Endothelial cell of umbilical vein (primary cell): ENCODE results near the gene FBXO27. TPM values are rescaled to one million over a fixed set of nuclear protein-coding genes. Genes with fewer than 3 reads are reported as not detected.
A peak's percentile ranks its signal among the peaks of the same experiment; 100 is the strongest.

Source experiments
- BruUV-seq: library from RNA; stranded (reverse); fragments of 400-500 nt; replicated peaks from 2 replicates; lab custom pipeline; 2021; lab: Mats Ljungman, UMichigan
- CTCF ChIA-PET: fragments of 300-600, 350-600 bp; sonication (Branson Sonifier 250); formaldehyde crosslinking; loops from one replicate; lab custom pipeline; 2021; ENCODE audit warnings: antibody characterized with exemption, inconsistent platforms; lab: Charles Lee
- POLR2A ChIA-PET: fragments of 300-600, 350-600 bp; sonication (Branson Sonifier 250); formaldehyde crosslinking; loops from one replicate; lab custom pipeline; 2021; ENCODE audit warnings: antibody characterized with exemption, inconsistent platforms; lab: Charles Lee
- DNase-seq: peaks from one replicate; pipeline ENCODE4 v3.0.0-alpha.2; 2011; ENCODE audit warnings: low read depth, low spot score
- FAIRE-seq: peaks from 2 replicates; lab custom pipeline; 2011; peaks lifted over from hg19 to GRCh38; lab: Jason Lieb, UNC
- H2AFZ ChIP-seq: 2 replicates; pipeline ENCODE4 v1.6.0; 2012; ENCODE audit warnings: low read depth, low read length, control low read depth, inconsistent platforms
- H3K27ac ChIP-seq: 2 replicates; pipeline ENCODE4 v1.5.1; 2011; ENCODE audit warnings: low read depth, mild to moderate bottlenecking, control low read depth, low read length, moderate library complexity; ENCODE audit not compliant: insufficient read depth
- H3K27me3 ChIP-seq, 2 experiments: 2 replicates each; pipeline versions ENCODE4 v1.6.0 to v1.6.1; 2011; ENCODE audit warnings: low read length in 2 of 2, mixed read lengths in 1 of 2; ENCODE audit not compliant: control insufficient read depth in 2 of 2, insufficient read depth in 2 of 2
- H3K36me3 ChIP-seq, 2 experiments: 2 replicates in 1 of 2; 3 replicates in 1 of 2; pipeline ENCODE4 v1.5.1; 2011; ENCODE audit warnings: low read length in 2 of 2, mild to moderate bottlenecking in 1 of 2, moderate library complexity in 1 of 2; ENCODE audit not compliant: control insufficient read depth in 2 of 2, insufficient read depth in 2 of 2; ENCODE audit errors: extremely low read depth in 1 of 2
- H3K4me1 ChIP-seq: 3 replicates; pipeline ENCODE4 v1.5.1; 2011; ENCODE audit warnings: mild to moderate bottlenecking, low read length; ENCODE audit not compliant: control insufficient read depth, insufficient read depth; ENCODE audit errors: extremely low read depth
- H3K4me2 ChIP-seq: 2 replicates; pipeline ENCODE4 v1.6.1; 2011; ENCODE audit warnings: low read length, control low read depth, mixed read lengths; ENCODE audit not compliant: insufficient read depth
- H3K4me3 ChIP-seq, 3 experiments: fragments of 200-600 bp in 1 of 3; sonication (generic), shearing (Covaris generic) in 1 of 3; replicated peaks in 1 of 3; 2 replicates each; pipeline ENCODE4 v1.5.1; 2011 to 2016; ENCODE audit warnings: control low read depth in 3 of 3, low read length in 3 of 3, mild to moderate bottlenecking in 2 of 3, inconsistent platforms in 1 of 3, low read depth in 1 of 3, moderate library complexity in 1 of 3; ENCODE audit not compliant: insufficient read depth in 1 of 3
- H3K79me2 ChIP-seq: 2 replicates; pipeline ENCODE4 v1.6.0; 2012; ENCODE audit warnings: low read length, inconsistent platforms; ENCODE audit not compliant: control insufficient read depth, insufficient read depth
- H3K9ac ChIP-seq: replicated peaks from 2 replicates; pipeline ENCODE3; 2011; ENCODE audit warnings: low read length, control low read depth; ENCODE audit not compliant: insufficient read depth; ENCODE audit errors: extremely low read depth
- H3K9me1 ChIP-seq: replicated peaks from 3 replicates; pipeline ENCODE4 v1.6.0; 2011; ENCODE audit warnings: mild to moderate bottlenecking, low read length; ENCODE audit not compliant: control insufficient read depth, insufficient read depth; ENCODE audit errors: extremely low read depth
- H3K9me3 ChIP-seq: replicated peaks from 2 replicates; pipeline ENCODE4 v1.5.1; 2012; ENCODE audit warnings: low read length, inconsistent platforms; ENCODE audit not compliant: control insufficient read depth, insufficient read depth
- H4K20me1 ChIP-seq: replicated peaks from 2 replicates; pipeline ENCODE3; 2011; ENCODE audit warnings: mild to moderate bottlenecking, low read length; ENCODE audit not compliant: control insufficient read depth, insufficient read depth; ENCODE audit errors: extremely low read depth
- EZH2 ChIP-seq: IDR thresholded peaks from 2 replicates; pipeline ENCODE4 v1.6.1; 2012; ENCODE audit warnings: borderline replicate concordance, low read depth, mild to moderate bottlenecking, moderate library complexity, low read length, inconsistent platforms; ENCODE audit not compliant: severe bottlenecking
- FOS ChIP-seq: IDR thresholded peaks from 2 replicates; pipeline ENCODE4 v1.6.1; 2011; ENCODE audit warnings: mild to moderate bottlenecking, low read length, moderate library complexity, borderline replicate concordance; ENCODE audit not compliant: insufficient read depth
- GATA2 ChIP-seq: IDR thresholded peaks from 2 replicates; pipeline ENCODE4 v1.7.0; 2011; ENCODE audit warnings: low read depth, mild to moderate bottlenecking, moderate library complexity, mixed read lengths, low read length; ENCODE audit not compliant: insufficient read length, insufficient read depth
- JUN ChIP-seq: IDR thresholded peaks from 2 replicates; pipeline ENCODE4 v1.6.1; 2011; ENCODE audit warnings: borderline replicate concordance, low read depth; ENCODE audit not compliant: insufficient read length, insufficient read depth
- MYC ChIP-seq: IDR thresholded peaks from one replicate; pipeline ENCODE4 v1.6.1; 2011; ENCODE audit warnings: mild to moderate bottlenecking, low read depth, low read length
- POLR2A ChIP-seq: IDR thresholded peaks from 2 replicates; pipeline ENCODE4 v1.6.1; 2012; ENCODE audit warnings: low read depth, mild to moderate bottlenecking, control low read depth, low read length
- POLR2AphosphoS5 ChIP-seq: IDR thresholded peaks from 2 replicates; pipeline ENCODE4 v1.6.1; 2012; ENCODE audit warnings: low read depth, mild to moderate bottlenecking, control low read depth, low read length, moderate library complexity; ENCODE audit not compliant: insufficient read depth
- dilution Hi-C: fragments of 300-500 bp; cut with MboI; formaldehyde crosslinking; loops from one replicate; pipeline ENCODE4 v1.15.0; 2019; ENCODE audit warnings: low sequenced_read_pairs; ENCODE audit not compliant: extremely low pct_ligation_motif_present
- intact Hi-C: fragments of 100-400 bp; cut with micrococcal nuclease; formaldehyde crosslinking; loops from one replicate; pipeline ENCODE4 v1.10.0; 2022
- polyA plus RNA-seq, 4 experiments: library from polyadenylated mRNA; depleted of rRNA in 3 of 4; stranded (reverse) in 3 of 4; unstranded in 1 of 4; fragments of >200 nt; gene quantifications; 2 replicates each; pipeline versions ENCODE4 v1.2.1 to v1.2.3, GENCODE V29; 2011 to 2012; ENCODE audit warnings: missing spikeins in 1 of 4
- total RNA-seq: library from RNA; stranded (reverse); gene quantifications from 2 replicates; pipeline ENCODE4 v1.2.3, GENCODE V29; 2021
- TF ChIP-seq, protein P1 (sequence below), 2 donors: IDR thresholded peaks; 1 replicate in 1 of 2; 2 replicates in 1 of 2; pipeline ENCODE4 v1.5.1; 2011; ENCODE audit warnings: low read length in 2 of 2, mild to moderate bottlenecking in 2 of 2, moderate library complexity in 2 of 2, control low read depth in 1 of 2, inconsistent platforms in 1 of 2, low read depth in 1 of 2; ENCODE audit not compliant: insufficient read depth in 1 of 2; ENCODE audit errors: extremely low read depth in 1 of 2
- TF ChIP-seq, protein P2 (sequence below): IDR thresholded peaks from 2 replicates; pipeline ENCODE4 v1.6.1; 2011; ENCODE audit not compliant: insufficient read depth, insufficient read length

The FBXO27 gene
- total and polyA plus RNA-seq, 2 donors (not counting 3 experiments of a cell fraction or from before 2014, with no cell fraction given), result 3.5 to 4.2 TPM

DNA sequence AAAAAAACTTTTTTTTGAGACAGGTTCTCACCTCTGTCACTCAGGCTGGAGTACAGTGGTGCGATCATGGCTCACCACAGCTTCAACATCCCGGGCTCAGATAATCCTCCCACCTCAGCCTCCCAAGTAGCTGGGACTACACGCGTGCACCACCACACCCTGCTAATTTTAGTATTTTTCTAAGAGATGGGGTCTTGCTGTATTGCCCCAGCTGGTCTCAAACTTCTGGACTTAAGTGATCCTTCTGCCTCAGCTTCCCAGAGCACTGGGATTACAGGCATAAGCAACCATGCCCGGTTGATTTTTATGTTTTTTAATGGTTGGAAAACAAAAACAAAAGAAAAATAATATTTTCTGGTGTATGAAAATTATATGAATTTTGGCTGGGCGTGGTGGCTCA lies 42.6 kb upstream of the FBXO27 start:
- FAIRE-seq, result no peak
- Histone ChIP-seq H3K27ac (peak overlapping the region; percentile 82), H3K36me3 (no peaks in the 10 kb centered on the region), H3K79me2 (no peaks in the 10 kb centered on the region), H3K4me2 (no peak overlapping the region), H3K4me3 (no peak overlapping the region), H3K9ac (no peak overlapping the region), H3K4me1 (peaks cover 23% of the 10 kb centered on the region), H4K20me1 (no peaks in the 10 kb centered on the region), H2AFZ (no peak overlapping the region), H3K27me3 (no peaks in the 10 kb centered on the region), H3K9me1 (no peaks in the 10 kb centered on the region), H3K9me3 (no peaks in the 10 kb centered on the region)
- intact Hi-C loops (no loop called here), dilution Hi-C loops (no loop called here)
- CTCF ChIA-PET, result interaction anchor here (1.5 to 3.2 kb wide), 2 partner anchors 23 to 43 kb away, joined by 3 to 29 read pairs; no protein-coding TSS in a partner anchor
- BruUV-seq, result no TSS peak
- DNase-seq, result no peak
- POLR2A ChIA-PET, result interaction anchor here (1.3 kb wide), 1 partner anchor 17 kb away, joined by 3 read pairs; no protein-coding TSS in a partner anchor
- TF ChIP-seq MYC (no peak), FOS (no peak), POLR2A (no peak), EZH2 (no peak), JUN (no peak), GATA2 (no peak), POLR2AphosphoS5 (no peak)
- TF ChIP-seq, protein P1, sequence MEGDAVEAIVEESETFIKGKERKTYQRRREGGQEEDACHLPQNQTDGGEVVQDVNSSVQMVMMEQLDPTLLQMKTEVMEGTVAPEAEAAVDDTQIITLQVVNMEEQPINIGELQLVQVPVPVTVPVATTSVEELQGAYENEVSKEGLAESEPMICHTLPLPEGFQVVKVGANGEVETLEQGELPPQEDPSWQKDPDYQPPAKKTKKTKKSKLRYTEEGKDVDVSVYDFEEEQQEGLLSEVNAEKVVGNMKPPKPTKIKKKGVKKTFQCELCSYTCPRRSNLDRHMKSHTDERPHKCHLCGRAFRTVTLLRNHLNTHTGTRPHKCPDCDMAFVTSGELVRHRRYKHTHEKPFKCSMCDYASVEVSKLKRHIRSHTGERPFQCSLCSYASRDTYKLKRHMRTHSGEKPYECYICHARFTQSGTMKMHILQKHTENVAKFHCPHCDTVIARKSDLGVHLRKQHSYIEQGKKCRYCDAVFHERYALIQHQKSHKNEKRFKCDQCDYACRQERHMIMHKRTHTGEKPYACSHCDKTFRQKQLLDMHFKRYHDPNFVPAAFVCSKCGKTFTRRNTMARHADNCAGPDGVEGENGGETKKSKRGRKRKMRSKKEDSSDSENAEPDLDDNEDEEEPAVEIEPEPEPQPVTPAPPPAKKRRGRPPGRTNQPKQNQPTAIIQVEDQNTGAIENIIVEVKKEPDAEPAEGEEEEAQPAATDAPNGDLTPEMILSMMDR (IDR thresholded peaks at IDR 0.05; ENCODE audit: extremely low read depth in 1 of 2, insufficient read depth in 1 of 2, low read depth in 1 of 2, low read length in 2 of 2), result no peak
- TF ChIP-seq, protein P2, sequence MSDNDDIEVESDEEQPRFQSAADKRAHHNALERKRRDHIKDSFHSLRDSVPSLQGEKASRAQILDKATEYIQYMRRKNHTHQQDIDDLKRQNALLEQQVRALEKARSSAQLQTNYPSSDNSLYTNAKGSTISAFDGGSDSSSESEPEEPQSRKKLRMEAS, result no peak
